PC-3 (cell line): ENCODE data around the gene DENR.
"Not testable (repeated sequence)": the region's sequence is repeated elsewhere in the genome, so short reads cannot be mapped to it uniquely, and the experiment has no call there.

Source experiments
- CTCF ChIP-seq: fragments of 300-600 bp; sonication (generic); conservative IDR thresholded peaks from 2 replicates; pipeline ENCODE4 v1.5.1; 2017; ENCODE audit warnings: antibody characterized with exemption, low read depth, mild to moderate bottlenecking, low read length
- EZH2 ChIP-seq: fragments of 300-600 bp; sonication (generic); IDR thresholded peaks from one replicate; pipeline ENCODE4 v1.6.1; 2017; ENCODE audit warnings: antibody characterized with exemption, mild to moderate bottlenecking, low read length; ENCODE audit not compliant: unreplicated experiment
- EZH2phosphoT487 ChIP-seq: fragments of 300-600 bp; sonication (generic); IDR thresholded peaks from 2 replicates; pipeline ENCODE4 v1.6.1; 2018; ENCODE audit warnings: mild to moderate bottlenecking, antibody characterized with exemption, low read length, borderline replicate concordance

DNA sequence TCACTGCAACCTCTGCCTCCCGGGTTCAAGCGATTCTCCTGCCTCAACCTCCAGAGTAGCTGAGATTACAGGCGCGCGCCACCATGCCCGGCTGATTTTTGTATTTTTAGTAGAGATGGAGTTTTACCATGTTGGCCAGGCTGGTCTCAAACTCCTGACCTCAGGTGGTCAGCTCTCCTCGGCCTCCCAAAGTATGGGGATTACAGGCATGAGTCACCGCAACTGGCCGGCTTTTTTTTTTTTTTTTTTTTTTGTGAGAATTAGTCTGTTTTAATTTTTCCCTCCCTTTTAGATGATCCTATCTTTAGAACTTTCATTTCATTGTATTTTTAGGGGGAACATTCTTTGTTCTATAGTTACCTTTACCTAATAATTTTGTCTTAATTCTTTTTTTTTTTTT is 52.3 kb downstream of the DENR start:
- not testable (repeated sequence) for TF ChIP-seq CTCF, EZH2, EZH2phosphoT487
